A172 (cell line): ENCODE measurements around the gene TBC1D16. TPM values are rescaled to one million over a fixed set of nuclear protein-coding genes. Genes with fewer than 3 reads are reported as not detected.

Source experiments
- DNase-seq: peaks from one replicate; pipeline ENCODE4 v3.0.0-alpha.2; 2015; ENCODE audit warnings: low spot score
- total RNA-seq: library from RNA; depleted of rRNA; stranded (reverse); fragments of >200 nt; shearing (Covaris generic); gene quantifications from 2 replicates; pipeline ENCODE4 v1.2.3, GENCODE V29; 2014; rRNA removed

Gene TBC1D16
- total RNA-seq, 1 experiment from 2014 or later, result 31.7 TPM

DNA sequence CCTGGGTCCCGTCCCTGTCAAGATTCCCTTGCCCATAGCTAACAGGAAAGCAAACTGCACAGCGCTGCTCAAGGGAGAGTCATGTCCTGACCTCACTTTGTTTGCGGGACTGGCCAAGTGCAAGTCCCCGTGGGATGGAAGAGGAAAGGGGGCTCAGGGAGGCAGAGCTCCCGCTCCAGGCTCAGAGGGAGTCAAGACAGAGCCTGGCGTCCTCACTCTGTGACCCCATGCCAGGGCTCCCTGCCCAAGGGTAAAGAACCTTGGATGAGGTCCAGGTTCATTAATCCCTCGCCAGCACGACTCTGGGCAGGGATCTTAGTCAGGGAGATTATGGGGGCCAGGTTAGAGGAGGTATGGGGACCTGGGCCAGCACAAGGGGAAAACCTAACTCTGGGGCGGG lies 145.0 kb downstream of the TBC1D16 start:
- DNase-seq, result no peak

DNA sequence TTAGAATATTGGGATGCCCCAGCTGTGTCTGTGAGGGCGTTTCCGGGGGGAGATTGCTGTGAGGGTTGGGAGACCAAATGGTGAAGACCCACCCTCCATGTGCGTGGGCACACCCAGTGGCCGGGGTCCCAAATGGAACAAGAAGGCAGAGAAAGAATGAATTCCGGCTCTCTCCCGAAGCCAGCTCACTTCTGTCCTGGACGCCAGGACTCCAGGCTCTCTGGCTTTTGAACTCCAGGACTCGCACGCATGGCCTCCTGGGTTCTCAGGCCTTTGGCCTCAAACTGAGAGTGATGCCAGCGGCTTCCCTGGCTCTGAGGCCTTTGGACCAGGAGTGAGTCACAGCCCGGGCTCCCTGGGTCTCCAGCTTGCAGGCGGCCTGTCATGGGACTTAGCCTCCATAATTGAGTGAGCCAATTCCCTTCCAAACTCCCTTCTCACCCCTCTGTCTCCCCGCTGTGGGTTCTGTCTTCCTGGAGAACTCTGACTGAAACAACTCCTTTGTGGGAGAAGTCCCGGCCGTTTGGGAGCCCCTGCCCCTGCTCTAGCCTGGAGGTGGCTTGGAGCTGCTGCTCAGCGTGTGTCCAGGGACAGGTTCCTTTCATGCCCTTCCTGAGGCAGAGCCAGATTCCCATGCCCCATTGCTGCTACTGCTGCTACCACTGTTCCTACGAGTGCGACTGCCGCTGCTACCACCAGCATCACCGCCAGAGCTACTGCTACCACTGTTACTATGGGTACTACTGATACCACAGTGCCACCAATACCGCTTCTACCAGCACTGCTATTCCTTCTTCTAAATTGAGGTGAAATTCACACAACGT lies 146.6 kb downstream of the TBC1D16 start:
- no peak for DNase-seq

DNA sequence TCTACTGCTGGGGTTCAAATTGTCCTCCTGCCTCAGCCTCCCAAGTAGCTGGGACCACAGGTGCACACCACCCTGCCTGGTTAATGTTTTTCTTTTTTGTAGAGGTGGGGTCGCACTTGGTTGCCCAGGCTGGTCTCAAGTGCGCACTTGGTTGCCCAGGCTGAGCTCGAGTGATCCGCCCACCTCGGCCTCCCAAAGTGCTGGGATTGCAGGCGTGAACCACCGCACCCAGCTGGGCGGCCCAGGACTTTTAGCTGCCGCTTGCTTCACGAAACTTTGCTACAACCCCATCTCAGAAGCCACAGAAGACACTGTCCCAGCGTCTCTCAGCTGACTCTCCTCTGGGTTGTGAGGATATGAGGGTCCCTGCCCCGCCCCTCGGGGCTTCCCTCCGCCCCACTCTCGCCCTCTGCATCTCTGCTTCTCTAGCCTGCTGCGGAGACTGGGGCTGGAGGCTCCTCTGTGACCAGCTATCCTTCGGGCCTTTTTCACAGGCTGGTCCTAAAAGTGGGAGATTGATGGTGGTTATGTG lies 147.6 kb downstream of the TBC1D16 start:
- DNase-seq, result no peak

DNA sequence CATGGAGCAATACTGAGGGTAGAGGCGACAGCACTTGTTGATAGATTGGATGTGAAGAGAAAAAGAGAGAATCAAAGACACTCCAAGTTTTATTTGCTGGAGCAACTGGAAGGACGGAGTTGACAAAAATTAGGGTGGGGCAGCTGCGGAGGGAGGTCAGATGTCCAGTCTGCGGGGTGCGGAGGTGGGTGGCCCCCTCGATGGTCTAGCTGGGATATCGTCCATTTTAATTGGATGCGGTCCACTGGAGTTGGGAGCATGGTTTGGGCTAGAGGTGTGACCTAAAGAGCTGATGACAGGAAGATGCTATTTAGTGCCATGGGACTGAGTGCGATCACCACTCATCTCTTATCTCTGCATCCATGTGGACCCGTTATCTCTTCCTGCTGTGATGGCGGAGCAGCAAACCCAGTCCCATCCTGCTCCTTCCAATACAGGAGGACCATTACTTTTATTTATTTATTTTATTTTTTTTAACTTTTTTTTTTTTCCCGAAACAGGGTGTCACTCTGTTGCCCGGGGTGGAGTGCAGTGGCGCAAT lies 148.2 kb downstream of the TBC1D16 start:
- DNase-seq, result no peak

DNA sequence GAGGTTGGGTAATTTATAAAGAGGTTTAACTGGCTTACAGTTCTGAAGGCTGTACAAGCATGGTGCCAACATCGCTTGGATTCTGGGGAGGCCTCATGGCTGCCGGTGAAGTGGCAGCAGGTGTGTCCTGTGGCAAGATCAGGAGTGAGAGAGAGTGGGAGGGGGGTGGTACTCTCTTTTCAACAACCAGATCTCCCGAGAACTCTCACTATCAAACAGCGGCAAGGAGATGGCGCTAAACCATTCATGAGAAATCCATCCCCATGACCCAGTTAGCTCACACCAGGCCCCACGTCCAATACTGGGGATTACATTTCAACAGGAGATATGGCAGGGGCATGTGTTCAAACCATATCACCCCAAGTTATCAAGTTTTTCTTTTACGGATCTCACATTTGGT lies 152.5 kb downstream of the TBC1D16 start:
- no peak for DNase-seq

Other genes starting within 250 kb of the TBC1D16 start
- gene CBX8, start 238.8 kb downstream of the TBC1D16 start, total RNA-seq, result 7.9 and 8.8 TPM in 2 replicates
- 17.2 and 20.5 TPM in 2 replicates for gene CBX4, start 196.4 kb downstream of the TBC1D16 start, total RNA-seq
- 0.59 and 1.1 TPM in 2 replicates for gene CCDC40, start 770 bp upstream of the TBC1D16 start, total RNA-seq
- gene GAA, start 65.7 kb upstream of the TBC1D16 start, total RNA-seq, result 81.7 and 84.8 TPM in 2 replicates
- gene EIF4A3, start 111.3 kb upstream of the TBC1D16 start, total RNA-seq, result 157 and 184 TPM in 2 replicates
- 0.52 and 6.4 TPM in 2 replicates for gene CARD14, start 134.2 kb upstream of the TBC1D16 start, total RNA-seq
- 13.9 and 16.5 TPM in 2 replicates for gene SGSH, start 184.5 kb upstream of the TBC1D16 start, total RNA-seq
- 6.4 and 6.9 TPM in 2 replicates for gene SLC26A11, start 184.6 kb upstream of the TBC1D16 start, total RNA-seq
- 63.3 and 66.2 TPM in 2 replicates for gene RNF213, start 225.0 kb upstream of the TBC1D16 start, total RNA-seq